Esophagus muscularis mucosa (tissue), 4 donors: ENCODE results near the gene MACROD2. TPM values are rescaled to one million over a fixed set of nuclear protein-coding genes. Genes with fewer than 3 reads are reported as not detected.

ENCODE experiments used
- DNase-seq: peaks from one replicate; pipeline ENCODE4 v3.0.0-alpha.2; 2017; ENCODE audit errors: extremely low spot score
- H3K27ac ChIP-seq, 4 donors: fragments of 200-600 bp; sonication (generic); replicated peaks in 1 of 4; 1 replicate in 3 of 4; 2 replicates in 1 of 4; pipeline ENCODE4 v1.5.1; 2016 to 2019; ENCODE audit warnings: mild to moderate bottlenecking in 1 of 4
- H3K27me3 ChIP-seq, 4 donors: fragments of 200-600 bp; sonication (generic); one replicate each; pipeline versions ENCODE4 v1.5.1 to v1.6.0; 2016 to 2019
- H3K36me3 ChIP-seq, 4 donors: fragments of 200-600 bp; sonication (generic); one replicate each; pipeline ENCODE4 v1.5.1; 2016 to 2019
- H3K4me1 ChIP-seq, 4 donors: fragments of 200-600 bp; sonication (generic); one replicate each; pipeline ENCODE4 v1.5.1; 2016 to 2019
- H3K4me3 ChIP-seq, 4 donors: fragments of 200-600 bp; sonication (generic); 1 replicate in 2 of 4; 2 replicates in 2 of 4; pipeline ENCODE4 v1.5.1; 2016 to 2019; ENCODE audit warnings: mild to moderate bottlenecking in 4 of 4, moderate library complexity in 1 of 4
- H3K9me3 ChIP-seq, 4 donors: fragments of 200-600 bp; sonication (generic); 1 replicate in 3 of 4; 2 replicates in 1 of 4; pipeline ENCODE4 v1.5.1; 2016 to 2019
- CTCF ChIP-seq, 3 experiments: fragments of 200-600 bp in 2 of 3; fragments of 450-650 bp in 1 of 3; sonication (generic) in 2 of 3; IDR thresholded peaks; one replicate each; pipeline ENCODE4 v1.5.1; 2017 to 2019; ENCODE audit warnings: antibody characterized with exemption in 3 of 3, mild to moderate bottlenecking in 2 of 3, moderate library complexity in 1 of 3
- EP300 ChIP-seq: sonication (generic); formaldehyde crosslinking; IDR thresholded peaks from one replicate; pipeline ENCODE4 v1.6.1; 2017; ENCODE audit warnings: antibody characterized with exemption
- POLR2A ChIP-seq: fragments of 450-650 bp; IDR thresholded peaks from one replicate; pipeline ENCODE4 v1.6.1; 2017; ENCODE audit warnings: antibody characterized with exemption, moderate library complexity, mild to moderate bottlenecking, low read depth
- POLR2AphosphoS5 ChIP-seq, 2 donors: sonication (generic); formaldehyde crosslinking; IDR thresholded peaks; one replicate each; pipeline ENCODE4 v1.6.1; 2017; ENCODE audit warnings: antibody characterized with exemption in 2 of 2
- WGBS: methylation state at CpG from one replicate; pipeline ENCODE4 v1.1.5; 2018; 5-methylcytosine and 5-hydroxymethylcytosine counted together
- intact Hi-C: fragments of 100-400 bp; cut with DNase I; formaldehyde crosslinking; loops from one replicate; pipeline ENCODE4 v1.15.1; 2023
- total RNA-seq, 4 donors: library from RNA; depleted of rRNA; stranded (reverse); fragments of >200 nt; gene quantifications; one replicate each; pipeline versions ENCODE4 v1.1.0 to v1.2.1, GENCODE V29; 2016

MACROD2 gene
- total RNA-seq, 4 donors from 2014 or later = 1.4 to 3.6 (median 2.6) TPM

GRCh38 chr20:15239542-15240206, 1244.4 kb downstream of the MACROD2 start:
- no peak for TF ChIP-seq EP300
- no peak for TF ChIP-seq CTCF (IDR thresholded peaks at IDR 0.05)
- TF ChIP-seq POLR2A = no peak
- no peak for TF ChIP-seq POLR2AphosphoS5 (IDR thresholded peaks at IDR 0.05)
- H3K4me3 ChIP-seq = no peak overlapping the region
- intact Hi-C loops = no loop called here
- DNase-seq = no peak
- no peaks in the 10 kb centered on the region for H3K9me3 ChIP-seq
- no peaks in the 10 kb centered on the region for H3K27me3 ChIP-seq
- no peaks in the 10 kb centered on the region for H3K4me1 ChIP-seq
- H3K27ac ChIP-seq = no peak overlapping the region
- H3K36me3 ChIP-seq = no peaks in the 10 kb centered on the region
- 93% methylated on average over 3 of the region's 3 CpGs for WGBS

- Histone ChIP-seq H3K27ac (no peak overlapping the region), H3K4me1 (no peaks in the 10 kb centered on the region), H3K36me3 (no peaks in the 10 kb centered on the region), H3K4me3 (no peak overlapping the region), H3K9me3 (no peaks in the 10 kb centered on the region), H3K27me3 (no peaks in the 10 kb centered on the region)
- intact Hi-C loops = no loop called here
- DNase-seq = no peak
- 43% methylated on average over 1 of the region's 1 CpG for WGBS
- TF ChIP-seq CTCF (IDR thresholded peaks at IDR 0.05) = no peak
- TF ChIP-seq POLR2A = no peak
- TF ChIP-seq EP300 = no peak
- no peak for TF ChIP-seq POLR2AphosphoS5 (IDR thresholded peaks at IDR 0.05)
These were observed 1245.5 kb downstream of the MACROD2 start for GRCh38 chr20:15240801-15241200.

- intact Hi-C loops = no loop called here
These were observed 1246.4 kb downstream of the MACROD2 start for GRCh38 chr20:15241681-15242080.

GRCh38 chr20:15242773-15243172, 1247.5 kb downstream of the MACROD2 start:
- H3K4me3 ChIP-seq = no peak overlapping the region
- no peaks in the 10 kb centered on the region for H3K4me1 ChIP-seq
- intact Hi-C loops = no loop called here
- no peaks in the 10 kb centered on the region for H3K36me3 ChIP-seq
- no peak for DNase-seq
- no peak overlapping the region for H3K27ac ChIP-seq
- 43% methylated on average over 3 of the region's 3 CpGs for WGBS
- TF ChIP-seq CTCF (IDR thresholded peaks at IDR 0.05) (no peak), POLR2AphosphoS5 (IDR thresholded peaks at IDR 0.05) (no peak), EP300 (no peak), POLR2A (no peak)
- no peaks in the 10 kb centered on the region for H3K9me3 ChIP-seq
- H3K27me3 ChIP-seq = no peaks in the 10 kb centered on the region

More at GRCh38 chr20:15241681-15242080, 1246.4 kb downstream of the MACROD2 start:
- no peaks in the 10 kb centered on the region for H3K4me1 ChIP-seq
- no peak overlapping the region for H3K4me3 ChIP-seq
- no peaks in the 10 kb centered on the region for H3K27me3 ChIP-seq
- H3K9me3 ChIP-seq = no peaks in the 10 kb centered on the region
- H3K27ac ChIP-seq = no peak overlapping the region
- no peaks in the 10 kb centered on the region for H3K36me3 ChIP-seq
- no peak for DNase-seq
- no peak for TF ChIP-seq POLR2AphosphoS5 (IDR thresholded peaks at IDR 0.05)
- TF ChIP-seq CTCF (IDR thresholded peaks at IDR 0.05) = no peak
- no peak for TF ChIP-seq POLR2A
- no peak for TF ChIP-seq EP300

GRCh38 chr20:15245896-15246295, 1250.6 kb downstream of the MACROD2 start:
- WGBS = 56% methylated on average over 2 of the region's 2 CpGs
- H3K9me3 ChIP-seq = no peaks in the 10 kb centered on the region
- no peak for TF ChIP-seq EP300
- no peak for TF ChIP-seq POLR2AphosphoS5 (IDR thresholded peaks at IDR 0.05)
- no peak for TF ChIP-seq CTCF (IDR thresholded peaks at IDR 0.05)
- TF ChIP-seq POLR2A = no peak
- H3K4me3 ChIP-seq = no peak overlapping the region
- no peaks in the 10 kb centered on the region for H3K27me3 ChIP-seq
- no peaks in the 10 kb centered on the region for H3K36me3 ChIP-seq
- no peak for DNase-seq
- intact Hi-C loops = no loop called here
- H3K27ac ChIP-seq = no peak overlapping the region
- H3K4me1 ChIP-seq = no peaks in the 10 kb centered on the region
